ENCODE results near the gene PCNA. TPM values are rescaled to one million over a fixed set of nuclear protein-coding genes. Genes with fewer than 3 reads are reported as not detected.

Gene PCNA
- total RNA-seq, 2 donors from 2014 or later = 168 to 169 TPM

DNA sequence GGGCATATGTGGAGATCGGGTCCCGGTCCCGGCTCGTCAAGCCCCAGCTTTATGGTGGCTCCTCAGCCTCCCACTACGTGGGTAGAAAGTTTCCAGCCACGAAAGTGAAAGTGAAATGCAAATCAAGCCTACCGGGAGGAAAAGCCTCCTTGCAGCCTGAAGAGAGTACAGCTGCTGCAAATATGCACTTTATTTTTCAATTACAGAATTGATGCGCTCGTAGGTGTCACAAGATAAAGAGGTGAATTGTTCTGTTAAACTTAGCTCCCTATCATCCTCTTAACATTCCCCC, 373 bp upstream of the PCNA start:
- WGBS, 2 experiments (ENCODE audit: insufficient coverage in 1 of 2, insufficient read length in 1 of 2) = 11 to 30% methylated on average over 4 to 9 of the region's 9 CpGs
- no peaks in the 10 kb centered on the region for H3K9me3 Mint-ChIP-seq
- Histone ChIP-seq H3K36me3 (ENCODE audit: control insufficient read depth, insufficient read depth, low read length) (peaks cover 35% of the 10 kb centered on the region), H3K4me3 (ENCODE audit: low read length) (peak overlapping the region; percentile 100), H3K27ac (ENCODE audit: low read depth, low read length) (peak overlapping the region; percentile 72), H3K9me3 (ENCODE audit: control insufficient read depth, low read length) (no peaks in the 10 kb centered on the region), H3K27me3 (ENCODE audit: control insufficient read depth, insufficient read depth, low read length, poor library complexity, severe bottlenecking) (no peaks in the 10 kb centered on the region), H3K4me1 (ENCODE audit: control insufficient read depth, insufficient read depth, low read length) (no peaks in the 10 kb centered on the region), H3K9ac (ENCODE audit: extremely low read depth, low read length, poor library complexity, severe bottlenecking) (peak overlapping the region; percentile 34)
- H3K27ac Mint-ChIP-seq = peak overlapping the region; percentile 98
- TF ChIP-seq, protein P1, sequence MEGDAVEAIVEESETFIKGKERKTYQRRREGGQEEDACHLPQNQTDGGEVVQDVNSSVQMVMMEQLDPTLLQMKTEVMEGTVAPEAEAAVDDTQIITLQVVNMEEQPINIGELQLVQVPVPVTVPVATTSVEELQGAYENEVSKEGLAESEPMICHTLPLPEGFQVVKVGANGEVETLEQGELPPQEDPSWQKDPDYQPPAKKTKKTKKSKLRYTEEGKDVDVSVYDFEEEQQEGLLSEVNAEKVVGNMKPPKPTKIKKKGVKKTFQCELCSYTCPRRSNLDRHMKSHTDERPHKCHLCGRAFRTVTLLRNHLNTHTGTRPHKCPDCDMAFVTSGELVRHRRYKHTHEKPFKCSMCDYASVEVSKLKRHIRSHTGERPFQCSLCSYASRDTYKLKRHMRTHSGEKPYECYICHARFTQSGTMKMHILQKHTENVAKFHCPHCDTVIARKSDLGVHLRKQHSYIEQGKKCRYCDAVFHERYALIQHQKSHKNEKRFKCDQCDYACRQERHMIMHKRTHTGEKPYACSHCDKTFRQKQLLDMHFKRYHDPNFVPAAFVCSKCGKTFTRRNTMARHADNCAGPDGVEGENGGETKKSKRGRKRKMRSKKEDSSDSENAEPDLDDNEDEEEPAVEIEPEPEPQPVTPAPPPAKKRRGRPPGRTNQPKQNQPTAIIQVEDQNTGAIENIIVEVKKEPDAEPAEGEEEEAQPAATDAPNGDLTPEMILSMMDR (conservative IDR thresholded peaks at IDR 0.05) = no peak
- DNase-seq = no peak
- H3K27me3 Mint-ChIP-seq (ENCODE audit: insufficient read depth) = no peaks in the 10 kb centered on the region
- H3K4me3 Mint-ChIP-seq = peak overlapping the region; percentile 92
- peaks cover 38% of the 10 kb centered on the region for H3K36me3 Mint-ChIP-seq (ENCODE audit: low read depth)
- peaks cover 9% of the 10 kb centered on the region for H3K4me1 Mint-ChIP-seq

DNA sequence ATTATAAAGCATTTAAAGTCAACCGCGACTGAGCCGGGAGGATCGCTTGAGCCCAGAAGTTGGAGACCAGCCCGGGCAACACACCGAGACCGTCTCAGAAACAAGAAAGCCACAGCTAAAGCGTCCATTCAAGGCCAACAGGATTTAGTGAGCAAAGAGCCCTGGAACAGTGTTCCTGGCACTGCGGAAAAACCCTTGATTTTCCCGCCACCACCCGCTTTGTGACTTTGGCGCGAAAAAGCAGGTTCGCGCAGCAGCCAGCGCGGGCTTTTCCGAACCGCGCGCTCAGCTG, 669 bp downstream of the PCNA start:
- Mint-ChIP-seq H3K36me3 (ENCODE audit: low read depth) (peaks cover 47% of the 10 kb centered on the region), H3K9me3 (no peaks in the 10 kb centered on the region), H3K27ac (peak overlapping the region; percentile 96), H3K4me3 (peak overlapping the region; percentile 92), H3K27me3 (ENCODE audit: insufficient read depth) (no peaks in the 10 kb centered on the region), H3K4me1 (peaks cover 9% of the 10 kb centered on the region)
- DNase-seq = no peak
- Histone ChIP-seq H3K27me3 (ENCODE audit: control insufficient read depth, insufficient read depth, low read length, poor library complexity, severe bottlenecking) (no peaks in the 10 kb centered on the region), H3K27ac (ENCODE audit: low read depth, low read length) (peak overlapping the region; percentile 88), H3K4me3 (ENCODE audit: low read length) (peak overlapping the region; percentile 100), H3K36me3 (ENCODE audit: control insufficient read depth, insufficient read depth, low read length) (peaks cover 45% of the 10 kb centered on the region), H3K9ac (ENCODE audit: extremely low read depth, low read length, poor library complexity, severe bottlenecking) (peak overlapping the region; percentile 97), H3K9me3 (ENCODE audit: control insufficient read depth, low read length) (no peaks in the 10 kb centered on the region), H3K4me1 (ENCODE audit: control insufficient read depth, insufficient read depth, low read length) (no peaks in the 10 kb centered on the region)
- TF ChIP-seq, protein P1 (conservative IDR thresholded peaks at IDR 0.05) = no peak
- 0% methylated on average over 9 to 21 of the region's 21 CpGs for WGBS, 2 experiments (ENCODE audit: insufficient coverage in 1 of 2, insufficient read length in 1 of 2)

DNA sequence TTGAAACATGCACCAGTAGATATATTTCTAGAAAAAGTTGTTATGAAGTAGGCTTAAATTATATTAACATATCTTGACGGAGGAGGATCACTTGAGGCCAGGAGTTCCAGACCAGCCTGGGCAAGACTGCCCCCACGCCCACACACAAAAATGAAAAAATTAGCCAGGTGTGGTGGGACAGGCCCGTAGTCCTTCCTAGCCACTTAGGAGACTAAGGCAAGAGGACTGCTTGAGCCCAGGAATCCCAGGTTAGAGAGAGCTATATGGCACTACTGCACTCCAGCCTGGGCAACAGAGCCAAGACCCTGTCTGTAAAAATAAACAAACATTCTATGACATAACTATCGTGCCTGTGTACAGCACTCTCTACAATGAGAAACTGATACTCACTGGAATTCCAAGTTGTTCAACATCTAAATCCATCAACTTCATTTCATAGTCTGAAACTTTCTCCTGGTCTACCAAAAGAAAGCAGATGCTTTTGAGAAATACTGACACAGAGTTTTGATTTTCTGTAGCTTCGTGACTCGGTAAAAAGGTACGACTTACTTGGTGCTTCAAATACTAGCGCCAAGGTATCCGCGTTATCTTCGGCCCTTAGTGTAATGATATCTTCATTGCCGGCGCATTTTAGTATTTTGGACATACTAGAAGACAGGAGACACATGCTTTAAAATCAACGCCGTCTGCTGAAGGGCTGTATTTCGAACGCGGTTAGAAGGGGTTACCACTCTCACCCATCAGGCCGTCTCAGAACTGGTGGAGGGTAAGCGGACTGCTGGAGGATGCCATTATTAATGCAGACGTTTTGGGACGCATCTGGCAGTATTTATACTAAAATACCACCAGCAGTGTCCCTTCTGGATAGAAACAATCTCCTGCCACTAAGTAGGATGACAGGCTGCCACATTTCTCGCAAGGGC, 1.3 kb downstream of the PCNA start:
- Mint-ChIP-seq H3K27ac (peak overlapping the region; percentile 96), H3K9me3 (no peaks in the 10 kb centered on the region), H3K4me3 (peak overlapping the region; percentile 92), H3K27me3 (ENCODE audit: insufficient read depth) (no peaks in the 10 kb centered on the region), H3K4me1 (peaks cover 12% of the 10 kb centered on the region), H3K36me3 (ENCODE audit: low read depth) (peaks cover 47% of the 10 kb centered on the region)
- peaks cover 45% of the 10 kb centered on the region for H3K36me3 ChIP-seq (ENCODE audit: control insufficient read depth, insufficient read depth, low read length)
- peak overlapping the region; percentile 97 for H3K9ac ChIP-seq (ENCODE audit: extremely low read depth, low read length, poor library complexity, severe bottlenecking)
- no peaks in the 10 kb centered on the region for H3K4me1 ChIP-seq (ENCODE audit: control insufficient read depth, insufficient read depth, low read length)
- no peak for DNase-seq
- WGBS, 2 experiments (ENCODE audit: insufficient coverage in 1 of 2, insufficient read length in 1 of 2) = 3 to 4% methylated on average over 20 to 23 of the region's 23 CpGs
- no peaks in the 10 kb centered on the region for H3K27me3 ChIP-seq (ENCODE audit: control insufficient read depth, insufficient read depth, low read length, poor library complexity, severe bottlenecking)
- TF ChIP-seq, protein P1 (conservative IDR thresholded peaks at IDR 0.05) = no peak
- peak overlapping the region; percentile 100 for H3K4me3 ChIP-seq (ENCODE audit: low read length)
- peak overlapping the region; percentile 88 for H3K27ac ChIP-seq (ENCODE audit: low read depth, low read length)
- no peaks in the 10 kb centered on the region for H3K9me3 ChIP-seq (ENCODE audit: control insufficient read depth, low read length)
